DMS153 treated with DMSO at 0.1 percent for 48 hours (cell line): ENCODE data around the gene DMBT1.
"Not testable (repeated sequence)": the region's sequence is repeated elsewhere in the genome, so short reads cannot be mapped to it uniquely, and the experiment has no call there.

Experiments
- DNase-seq: peaks from one replicate; lab custom pipeline; 2025; ENCODE audit not compliant: unreplicated experiment; lab: John Stamatoyannopoulos, UW

The DMBT1 gene

DNA sequence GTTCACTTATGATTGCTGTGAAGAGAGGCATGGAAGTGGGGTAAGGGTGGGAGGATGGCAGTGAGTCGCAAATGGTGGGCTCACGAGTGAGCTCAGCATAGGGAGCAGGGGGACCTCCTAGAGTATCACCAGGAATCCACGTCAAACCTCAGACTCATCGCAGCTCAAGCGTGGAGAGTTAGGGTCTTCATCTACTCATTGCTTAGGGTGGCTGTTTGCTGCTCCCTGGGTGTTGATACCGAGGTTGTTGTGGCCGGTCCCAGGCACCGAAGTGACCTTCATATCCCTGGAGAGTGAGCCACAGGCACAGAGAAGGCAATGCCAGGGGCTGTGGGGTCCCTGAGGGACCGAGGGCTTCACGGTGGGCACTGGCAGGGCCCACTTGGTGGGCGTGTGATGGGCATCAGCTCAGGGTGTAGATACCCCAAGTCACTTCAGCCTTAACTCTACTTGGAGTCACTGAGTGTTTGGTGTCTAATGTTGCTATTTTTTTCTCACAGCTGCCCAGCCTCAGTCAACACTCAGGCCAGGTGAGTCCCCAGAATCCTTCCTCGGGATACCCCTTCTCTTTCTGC lies 16.8 kb downstream of the DMBT1 start:
- no peak for DNase-seq

DNA sequence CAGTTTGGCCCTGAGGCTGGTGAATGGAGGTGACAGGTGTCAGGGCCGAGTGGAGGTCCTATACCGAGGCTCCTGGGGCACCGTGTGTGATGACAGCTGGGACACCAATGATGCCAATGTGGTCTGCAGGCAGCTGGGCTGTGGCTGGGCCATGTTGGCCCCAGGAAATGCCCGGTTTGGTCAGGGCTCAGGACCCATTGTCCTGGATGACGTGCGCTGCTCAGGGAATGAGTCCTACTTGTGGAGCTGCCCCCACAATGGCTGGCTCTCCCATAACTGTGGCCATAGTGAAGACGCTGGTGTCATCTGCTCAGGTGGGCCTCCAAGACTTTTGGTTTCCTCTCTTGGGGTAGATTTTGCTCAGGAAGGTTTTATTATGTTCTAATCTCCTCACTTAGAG lies 25.5 kb downstream of the DMBT1 start:
- not testable (repeated sequence) for DNase-seq

DNA sequence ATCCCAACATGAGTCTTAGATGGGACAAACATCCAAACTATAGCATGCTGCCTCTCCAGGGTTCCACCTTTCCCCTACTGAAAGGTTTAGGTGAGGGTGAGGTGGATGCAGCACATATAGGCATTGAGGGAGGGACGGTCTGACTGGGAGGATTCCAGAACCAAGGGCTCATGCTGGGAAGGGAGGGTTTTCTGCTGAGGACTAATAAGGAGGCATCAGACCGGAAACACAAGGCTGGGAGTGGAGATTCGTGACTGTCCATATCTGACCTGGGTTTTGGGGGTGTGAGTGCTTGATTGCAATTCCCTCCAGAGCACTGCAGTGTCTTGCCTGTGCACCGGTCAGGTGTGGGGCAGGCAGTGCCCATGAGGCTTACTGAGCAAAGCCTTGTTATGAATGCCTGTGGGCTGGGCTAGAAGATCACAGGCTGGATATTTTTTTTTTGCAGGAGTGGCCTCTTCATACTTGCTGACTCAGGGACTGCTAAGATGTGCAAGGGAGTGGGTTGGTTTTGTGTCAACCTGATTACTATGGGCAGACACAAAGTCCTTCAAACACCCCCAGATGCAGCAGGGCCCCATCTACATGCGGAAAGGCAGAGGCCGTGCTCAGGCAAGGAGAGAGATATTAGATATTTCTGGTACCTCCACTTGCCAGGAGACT lies 26.7 kb downstream of the DMBT1 start:
- DNase-seq: no peak

DNA sequence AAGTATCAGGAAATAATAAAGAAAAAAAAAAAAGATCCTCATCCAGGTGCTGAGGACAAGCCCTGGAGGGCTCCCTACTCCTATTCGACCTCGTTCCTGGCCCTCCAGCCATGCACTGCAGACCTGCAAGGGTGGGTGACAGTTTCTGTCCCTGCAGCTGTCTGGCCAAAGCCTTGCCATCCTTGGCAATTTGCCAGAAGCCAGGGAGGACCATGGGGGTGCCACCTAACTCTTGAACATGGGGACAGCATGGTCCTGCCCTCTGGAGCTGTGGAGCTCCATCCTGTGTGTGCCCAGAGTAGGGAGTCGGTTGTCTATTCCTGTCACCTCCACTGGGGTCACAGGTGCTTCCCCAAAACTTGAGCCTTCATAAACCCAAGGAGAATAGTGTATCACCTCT lies 27.8 kb downstream of the DMBT1 start:
- DNase-seq: no peak

- no peak for DNase-seq
These were observed 29.6 kb downstream of the DMBT1 start for GRCh38 chr10:122590153-122590552.

DNA sequence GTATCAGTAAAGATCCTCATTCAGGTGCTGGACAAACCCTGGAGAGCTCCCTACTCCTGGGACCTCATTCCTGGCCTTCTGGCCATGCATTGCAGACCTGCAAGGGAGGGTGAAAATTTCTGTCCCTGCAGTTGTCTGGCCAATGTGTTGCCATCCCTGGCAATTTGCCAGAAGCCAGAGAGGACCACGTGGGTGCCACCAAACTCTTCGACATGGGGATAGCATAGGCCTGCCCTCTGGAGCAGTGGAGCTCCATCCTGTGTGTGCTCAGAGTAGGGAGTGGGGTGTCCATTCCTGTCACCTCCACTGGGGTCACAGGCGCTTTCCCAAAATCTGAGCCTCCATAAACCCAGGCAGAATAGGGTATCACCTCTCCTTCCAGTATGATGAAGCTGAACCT lies 31.2 kb downstream of the DMBT1 start:
- no peak for DNase-seq

DNA sequence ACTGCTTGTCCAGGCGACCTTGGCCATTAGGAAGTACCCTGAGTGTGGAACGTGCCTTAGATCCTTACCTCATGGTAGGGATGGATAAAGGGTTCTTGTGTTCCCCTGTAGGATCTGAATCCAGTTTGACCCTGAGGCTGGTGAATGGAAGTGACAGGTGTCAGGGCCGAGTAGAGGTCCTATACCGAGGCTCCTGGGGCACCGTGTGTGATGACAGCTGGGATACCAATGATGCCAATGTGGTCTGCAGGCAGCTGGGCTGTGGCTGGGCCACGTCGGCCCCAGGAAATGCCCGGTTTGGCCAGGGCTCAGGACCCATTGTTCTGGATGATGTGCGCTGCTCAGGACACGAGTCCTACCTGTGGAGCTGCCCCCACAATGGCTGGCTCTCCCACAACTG lies 31.6 kb downstream of the DMBT1 start:
- no peak for DNase-seq

DNA sequence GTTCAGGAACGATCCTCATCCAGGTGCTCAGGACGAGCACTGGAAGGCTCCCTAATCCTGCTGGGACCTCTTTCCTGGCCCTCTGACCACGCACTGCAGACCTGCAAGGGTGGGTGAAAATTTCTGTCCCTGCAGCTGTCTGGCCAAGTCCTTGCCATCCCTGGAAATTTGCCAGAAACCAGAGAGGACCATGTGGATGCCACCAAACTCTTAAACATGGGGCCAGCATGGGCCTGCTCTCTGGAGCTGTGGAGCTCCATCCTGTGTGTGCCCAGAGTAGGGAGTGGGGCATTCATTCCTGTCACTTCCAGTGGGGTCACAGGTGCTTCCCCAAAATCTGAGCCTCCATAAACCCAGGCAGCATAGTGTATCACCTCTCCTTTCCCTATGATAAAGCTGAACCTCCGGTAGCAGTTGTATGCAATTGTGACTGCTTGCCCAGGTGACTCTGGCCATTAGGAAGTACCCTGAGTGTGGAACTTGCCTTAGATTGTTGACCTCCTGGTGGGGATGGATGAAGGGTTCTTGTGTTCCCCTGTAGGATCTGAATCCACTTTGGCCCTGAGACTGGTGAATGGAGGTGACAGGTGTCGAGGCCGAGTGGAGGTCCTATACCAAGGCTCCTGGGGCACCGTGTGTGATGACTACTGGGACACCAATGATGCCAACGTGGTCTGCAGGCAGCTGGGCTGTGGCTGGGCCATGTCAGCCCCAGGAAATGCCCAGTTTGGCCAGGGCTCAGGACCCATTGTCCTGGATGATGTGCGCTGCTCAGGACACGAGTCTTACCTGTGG lies 57.1 kb downstream of the DMBT1 start:
- no peak for DNase-seq

DNA sequence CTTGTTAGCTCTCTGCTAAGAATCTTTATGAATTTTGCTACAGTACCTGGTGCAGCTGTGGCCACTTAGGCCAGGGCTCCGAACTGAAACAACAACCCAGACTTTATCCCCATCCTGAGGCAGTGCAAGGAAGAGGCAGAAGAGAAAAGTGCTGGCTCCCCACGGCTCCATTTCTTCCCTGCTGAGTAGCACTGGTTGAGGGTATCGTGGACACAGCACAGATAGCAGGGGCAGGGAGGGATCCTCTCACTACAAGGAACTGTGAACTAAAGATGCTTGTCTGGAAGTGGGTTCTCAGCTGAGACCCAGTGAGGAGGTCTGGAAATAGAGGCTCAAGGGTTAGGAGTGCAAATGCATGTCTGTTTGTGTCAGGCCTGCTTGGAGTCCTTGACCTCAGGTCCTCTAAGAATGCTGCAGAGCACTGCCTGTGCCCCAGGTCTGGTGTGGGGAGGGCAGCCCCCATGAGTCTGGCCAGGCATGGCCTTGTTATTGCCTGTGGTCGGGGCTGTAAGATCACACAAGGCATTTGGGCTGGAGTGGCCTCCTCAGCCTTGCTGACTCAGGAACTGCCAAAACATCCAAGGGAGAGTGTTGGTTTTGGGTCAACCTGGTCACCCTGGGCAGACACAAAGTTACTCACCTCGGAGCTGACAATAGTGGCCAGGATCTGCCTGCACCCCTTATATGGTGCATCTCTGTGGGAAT lies 58.1 kb downstream of the DMBT1 start:
- no peak for DNase-seq

DNA sequence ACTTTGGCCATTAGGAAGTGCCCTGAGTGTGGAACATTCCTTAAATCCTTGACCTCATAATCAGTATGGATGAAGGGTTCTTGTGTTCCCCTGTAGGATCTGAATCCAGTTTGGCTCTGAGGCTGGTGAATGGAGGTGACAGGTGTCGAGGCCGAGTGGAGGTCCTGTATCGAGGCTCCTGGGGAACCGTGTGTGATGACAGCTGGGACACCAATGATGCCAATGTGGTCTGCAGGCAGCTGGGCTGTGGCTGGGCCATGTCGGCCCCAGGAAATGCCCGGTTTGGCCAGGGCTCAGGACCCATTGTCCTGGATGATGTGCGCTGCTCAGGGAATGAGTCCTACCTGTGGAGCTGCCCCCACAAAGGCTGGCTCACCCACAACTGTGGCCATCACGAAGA lies 60.4 kb downstream of the DMBT1 start:
- not testable (repeated sequence) for DNase-seq

DNA sequence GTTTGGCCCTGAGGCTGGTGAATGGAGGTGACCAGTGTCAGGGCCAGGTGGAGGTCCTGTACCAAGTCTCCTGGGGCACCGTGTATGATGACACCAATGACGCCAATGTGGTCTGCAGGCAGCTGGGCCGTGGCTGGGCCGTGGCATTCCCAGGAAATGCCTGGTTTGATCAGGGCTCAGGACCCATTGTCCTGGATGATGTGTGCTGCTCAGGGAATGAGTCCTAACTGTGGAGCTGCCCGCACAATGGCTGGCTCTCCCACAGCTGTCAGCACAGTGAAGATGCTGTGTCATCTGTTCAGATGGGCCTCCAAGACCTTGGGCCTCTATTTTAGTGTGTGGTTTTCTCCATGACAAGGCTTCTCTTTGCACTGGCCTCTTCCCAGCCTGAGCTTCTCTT lies 64.0 kb downstream of the DMBT1 start:
- DNase-seq: no peak

DNA sequence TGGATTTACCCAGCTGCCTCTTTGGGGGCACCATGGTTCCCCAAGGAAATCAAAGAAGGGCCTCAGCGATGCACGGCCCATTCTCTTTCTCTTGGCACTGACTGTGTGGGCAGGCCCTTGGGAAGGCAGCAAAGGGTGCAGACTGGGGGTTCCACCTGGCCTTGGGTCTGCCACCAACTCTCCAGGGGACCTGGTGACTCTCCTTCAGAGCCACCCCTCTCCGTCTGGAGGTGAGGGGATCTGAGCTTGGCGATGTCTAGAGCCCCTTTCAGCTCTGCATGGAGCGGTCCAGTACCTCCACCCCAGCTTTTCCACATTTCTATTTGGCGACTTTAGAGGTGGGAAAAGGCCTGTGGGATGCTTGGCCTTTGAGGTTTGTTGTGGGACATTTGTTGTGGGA lies 70.0 kb downstream of the DMBT1 start:
- DNase-seq: no peak

DNA sequence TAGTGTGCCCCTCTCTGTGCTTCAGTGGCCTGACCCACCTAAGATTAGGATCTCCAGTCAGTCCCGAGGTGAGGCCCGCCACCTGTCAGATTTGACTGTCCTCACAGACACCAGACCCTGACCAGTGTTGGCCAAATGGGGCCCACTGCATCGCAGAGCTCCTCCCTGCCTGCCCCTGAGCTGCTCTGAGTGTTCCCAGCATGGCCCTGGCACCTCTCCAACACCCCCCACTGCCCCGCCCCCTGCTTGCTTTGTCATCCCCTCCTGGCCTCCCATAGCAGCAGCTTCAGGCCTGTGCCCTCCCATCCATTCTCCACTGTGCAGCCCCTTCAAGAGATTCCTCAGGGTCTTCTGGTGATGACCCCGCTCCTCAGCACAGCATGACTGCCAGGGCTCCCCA lies 71.5 kb downstream of the DMBT1 start:
- DNase-seq: no peak

DNA sequence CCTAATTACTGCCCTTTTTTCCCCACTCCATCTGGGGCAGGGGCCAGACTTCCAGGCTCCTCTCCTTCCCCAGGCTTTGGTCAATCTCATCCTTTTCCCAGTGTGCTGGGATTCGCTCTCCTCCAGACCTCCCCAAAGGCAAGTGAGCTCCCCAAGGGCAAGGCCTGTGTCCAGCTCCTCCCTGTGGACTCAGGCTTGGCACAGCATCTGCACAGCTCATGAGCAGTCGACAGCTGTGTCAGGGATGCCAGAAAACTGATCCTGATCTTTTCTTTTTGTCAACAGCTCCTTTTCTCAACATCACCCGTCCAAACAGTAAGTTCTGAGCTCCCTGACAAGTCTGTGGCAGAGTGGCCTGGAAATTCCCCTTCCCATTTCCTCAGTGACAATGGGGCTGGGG lies 72.0 kb downstream of the DMBT1 start:
- no peak for DNase-seq

DNA sequence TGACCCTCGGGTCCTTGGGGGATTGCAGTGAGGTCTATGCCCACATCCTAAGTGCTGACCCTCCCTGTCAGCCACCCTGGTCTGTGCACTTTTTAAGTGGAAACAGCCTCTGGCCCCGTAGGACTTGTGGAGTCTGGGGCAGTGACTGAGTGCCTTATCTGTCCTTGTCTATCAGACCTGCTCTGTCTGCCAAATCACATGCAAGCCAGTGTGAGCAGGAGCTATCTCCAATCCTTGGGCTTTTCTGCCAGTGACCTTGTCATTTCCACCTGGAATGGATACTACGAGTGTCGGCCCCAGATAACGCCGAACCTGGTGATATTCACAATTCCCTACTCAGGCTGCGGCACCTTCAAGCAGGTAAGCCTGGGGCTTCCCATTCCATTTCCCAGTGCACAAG lies 76.4 kb downstream of the DMBT1 start:
- no peak for DNase-seq

GRCh38 chr10:122637376-122637775 lies 76.8 kb downstream of the DMBT1 start:
- DNase-seq: no peak

GRCh38 chr10:122638106-122638505 lies 77.6 kb downstream of the DMBT1 start:
- no peak for DNase-seq

- no peak for DNase-seq
These were observed 79.2 kb downstream of the DMBT1 start for GRCh38 chr10:122639801-122640200.

- no peak for DNase-seq
These were observed 80.4 kb downstream of the DMBT1 start for GRCh38 chr10:122640921-122641320.

DNA sequence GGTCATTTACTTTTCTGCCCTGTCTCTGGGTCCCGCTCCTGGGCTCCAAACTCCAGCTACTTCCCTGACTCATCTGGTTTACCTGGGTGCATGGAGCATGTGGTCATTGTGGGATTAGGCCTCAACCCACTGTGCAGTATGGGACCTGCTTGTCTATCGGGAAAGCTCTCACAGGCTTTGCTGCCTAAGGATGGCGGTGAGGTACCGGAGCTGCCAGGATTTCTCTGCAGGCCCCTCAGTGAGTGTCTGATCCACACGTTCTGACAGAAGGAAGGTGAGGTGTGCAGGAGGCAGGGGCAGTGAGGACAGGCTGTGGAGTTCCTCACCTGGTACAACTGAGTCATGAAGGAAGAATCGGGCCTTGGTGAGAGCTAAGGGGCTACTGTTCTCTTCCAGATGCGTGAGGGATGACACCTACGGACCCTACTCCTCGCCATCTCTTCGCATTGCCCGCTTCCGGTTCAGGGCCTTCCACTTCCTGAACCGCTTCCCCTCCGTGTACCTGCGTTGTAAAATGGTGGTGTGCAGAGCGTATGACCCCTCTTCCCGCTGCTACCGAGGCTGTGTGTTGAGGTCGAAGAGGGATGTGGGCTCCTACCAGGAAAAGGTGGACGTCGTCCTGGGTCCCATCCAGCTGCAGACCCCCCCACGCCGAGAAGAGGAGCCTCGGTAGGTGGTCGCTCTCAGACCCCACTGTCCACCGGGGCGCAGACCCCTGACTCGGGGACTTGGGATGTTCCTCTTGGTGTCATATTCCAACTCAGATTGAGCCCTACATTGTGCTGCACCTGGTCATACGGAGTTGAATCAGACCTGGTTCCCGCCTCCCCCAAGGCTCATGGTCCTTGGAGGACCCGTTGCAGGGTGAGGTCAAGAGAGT lies 82.4 kb downstream of the DMBT1 start:
- DNase-seq: no peak
